HG03175 (cell line): ENCODE measurements around the gene MAP2K5.

Source experiments
- ATAC-seq: cut with Tn5 transposase; IDR thresholded peaks from one replicate; pipeline ENCODE4 v1.9.1; 2021; ENCODE audit warnings: mild to moderate bottlenecking, moderate library complexity; ENCODE audit not compliant: unreplicated experiment

Gene MAP2K5

DNA sequence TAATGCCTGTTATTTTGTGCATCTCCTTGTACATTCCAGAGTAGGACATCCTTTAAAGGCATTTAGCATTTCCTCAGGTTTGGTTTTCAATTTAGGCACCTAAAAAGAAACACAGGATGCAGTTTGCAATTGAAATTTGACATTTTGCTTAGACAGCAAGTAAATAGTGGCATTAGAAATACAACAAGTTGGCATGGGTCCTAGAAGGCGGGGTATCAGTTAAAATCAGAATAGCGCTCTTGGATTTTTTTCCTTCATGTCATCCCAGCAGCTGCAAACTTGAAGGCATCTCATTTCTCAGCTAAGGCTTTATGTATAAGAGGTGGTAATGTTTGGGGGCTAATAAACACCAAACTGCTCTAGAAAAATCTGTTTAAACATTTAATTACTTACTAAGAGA, 235.3 kb downstream of the MAP2K5 start:
- no peak for ATAC-seq

DNA sequence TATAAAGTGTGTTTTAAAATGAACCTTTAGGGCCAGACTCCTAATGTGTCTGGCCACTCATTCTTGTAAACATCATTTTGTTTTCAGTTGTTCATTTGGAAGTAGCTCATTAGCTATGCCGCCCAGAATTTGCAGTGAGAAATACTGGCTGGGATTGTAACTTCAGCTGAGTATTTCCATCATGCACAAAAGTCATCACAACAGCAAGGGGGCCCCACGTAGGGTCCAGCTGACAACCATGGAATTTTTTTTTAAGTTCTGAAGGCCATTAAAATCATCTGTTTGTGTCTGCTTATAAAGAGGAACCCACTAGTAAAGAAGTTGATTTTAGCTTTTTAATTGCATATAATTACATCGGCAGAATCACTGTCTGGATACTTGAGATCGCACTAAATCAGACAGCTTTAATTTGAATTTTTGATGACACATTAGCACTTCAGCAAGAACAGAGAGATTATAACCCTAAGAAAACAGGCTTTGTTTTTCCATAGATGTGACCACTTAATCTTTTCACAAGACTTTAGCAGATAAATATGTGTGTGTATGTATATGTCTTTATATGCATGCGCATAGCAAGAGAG, 236.6 kb downstream of the MAP2K5 start:
- no peak for ATAC-seq

DNA sequence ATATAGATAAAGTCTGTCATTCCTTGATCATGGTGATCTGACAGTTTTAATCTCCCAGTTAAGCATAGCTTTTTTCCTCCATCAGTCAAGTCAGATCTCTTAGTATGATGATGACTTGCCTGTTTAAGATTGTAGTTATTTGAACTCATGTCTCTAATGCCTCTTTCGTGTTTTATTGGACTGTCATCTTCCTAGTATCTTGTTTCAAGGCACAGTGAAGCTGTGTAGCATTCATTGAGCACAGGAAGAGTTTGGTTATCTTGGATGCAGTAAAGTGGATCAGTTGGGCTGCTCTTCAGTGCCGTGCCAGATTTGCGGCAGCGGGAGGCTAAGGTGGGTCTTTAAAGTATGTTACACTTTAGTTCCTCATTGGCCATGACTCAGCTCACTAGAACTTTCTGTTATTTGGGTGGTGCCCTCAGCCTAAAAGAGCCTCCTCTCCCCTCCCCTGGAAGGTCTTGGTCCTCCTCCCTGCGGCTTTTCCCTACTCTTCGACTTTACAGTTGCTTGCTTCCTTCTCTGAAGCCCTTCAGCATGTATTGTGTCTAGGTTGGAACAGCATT, 237.1 kb downstream of the MAP2K5 start:
- ATAC-seq: no peak

DNA sequence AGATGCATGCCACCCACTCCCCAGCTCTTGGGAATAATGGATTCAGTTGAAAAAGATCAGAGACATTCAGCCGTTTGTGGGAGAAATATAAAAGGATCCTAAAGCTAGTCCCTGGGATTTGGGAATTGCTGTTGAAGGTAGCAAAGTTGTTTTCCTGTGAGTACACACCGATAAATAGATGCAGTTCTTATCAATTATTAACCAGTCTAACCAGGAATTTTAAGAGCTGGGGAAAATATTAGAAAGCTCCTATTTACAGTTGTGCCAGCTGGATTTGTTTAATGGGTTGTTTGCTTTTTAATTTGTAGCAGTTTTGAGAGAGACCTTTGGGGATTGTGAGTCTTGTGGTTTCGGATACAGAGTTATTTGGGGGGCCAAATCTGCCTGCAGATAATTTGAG, 238.6 kb downstream of the MAP2K5 start:
- no peak for ATAC-seq

DNA sequence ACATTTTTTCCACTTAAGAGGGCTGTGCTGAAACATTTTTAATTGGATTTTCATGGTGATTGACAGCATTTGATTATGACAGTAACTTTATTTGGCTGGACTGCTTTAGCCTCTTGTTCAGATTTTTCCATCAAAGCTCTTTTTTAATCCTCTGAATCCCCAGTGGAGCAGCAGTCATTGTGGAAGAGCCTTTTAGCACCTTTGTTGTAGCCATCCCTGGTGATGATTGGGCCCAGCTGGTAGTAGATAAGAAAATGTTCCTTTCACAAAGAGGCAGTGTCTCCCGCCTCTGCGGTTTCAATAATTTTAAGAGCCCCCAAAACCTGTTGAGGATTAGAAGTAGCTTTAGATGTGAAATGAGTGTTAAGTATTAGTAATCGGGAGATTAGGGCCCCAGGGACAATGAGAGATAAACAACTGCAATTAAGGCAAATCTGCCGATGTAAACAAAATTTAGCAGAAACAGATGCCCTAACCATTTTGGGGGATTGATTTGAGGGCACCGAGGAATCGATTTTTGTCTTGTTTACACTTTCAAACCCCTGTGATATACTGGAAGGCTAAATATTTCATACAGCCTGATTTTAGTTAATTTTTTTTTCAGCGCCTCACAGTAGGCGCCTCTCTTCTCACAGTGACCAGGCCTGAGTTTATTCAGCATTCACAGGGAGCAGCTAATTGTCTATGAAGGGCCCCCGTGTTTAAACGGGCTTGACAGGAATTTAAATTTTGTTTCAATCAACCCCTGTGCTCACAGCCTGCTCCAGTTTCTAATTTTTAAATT, 239.6 kb downstream of the MAP2K5 start:
- no peak for ATAC-seq

DNA sequence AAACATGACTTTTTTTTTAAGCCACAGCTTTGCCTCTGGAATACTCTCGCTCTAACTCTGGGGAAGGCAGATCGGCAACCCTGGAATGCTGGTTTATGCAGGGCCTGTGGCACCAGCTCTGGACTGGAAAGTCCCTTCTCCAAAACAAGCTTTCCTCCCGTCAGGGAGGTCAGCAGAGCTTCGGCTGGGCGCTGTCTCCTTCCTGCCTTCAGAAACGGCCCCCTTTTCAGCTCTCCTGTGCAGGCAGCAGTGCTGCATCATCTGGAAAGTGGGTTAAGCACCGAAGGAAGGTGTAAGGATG, 240.1 kb downstream of the MAP2K5 start:
- ATAC-seq: no peak

DNA sequence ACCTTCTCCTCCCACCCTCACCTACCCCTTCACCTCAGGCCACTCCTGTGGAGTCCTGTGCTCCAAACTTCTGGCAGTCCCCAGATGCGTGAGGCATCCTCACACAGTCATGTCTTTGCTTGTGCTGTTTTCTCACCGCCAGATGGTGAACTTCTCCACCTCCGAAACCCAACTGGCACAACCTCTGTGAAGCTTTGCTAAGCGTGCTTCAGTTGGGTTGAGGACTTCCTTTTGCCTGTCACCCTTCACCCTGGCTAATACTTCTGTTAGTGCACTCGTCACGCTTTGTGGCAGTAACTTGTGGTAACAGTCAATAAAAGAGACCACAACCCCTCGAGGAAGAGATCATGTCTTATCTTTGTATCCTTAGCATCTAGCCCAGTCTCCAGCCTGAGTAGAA, 240.8 kb downstream of the MAP2K5 start:
- ATAC-seq: peak; percentile 62

DNA sequence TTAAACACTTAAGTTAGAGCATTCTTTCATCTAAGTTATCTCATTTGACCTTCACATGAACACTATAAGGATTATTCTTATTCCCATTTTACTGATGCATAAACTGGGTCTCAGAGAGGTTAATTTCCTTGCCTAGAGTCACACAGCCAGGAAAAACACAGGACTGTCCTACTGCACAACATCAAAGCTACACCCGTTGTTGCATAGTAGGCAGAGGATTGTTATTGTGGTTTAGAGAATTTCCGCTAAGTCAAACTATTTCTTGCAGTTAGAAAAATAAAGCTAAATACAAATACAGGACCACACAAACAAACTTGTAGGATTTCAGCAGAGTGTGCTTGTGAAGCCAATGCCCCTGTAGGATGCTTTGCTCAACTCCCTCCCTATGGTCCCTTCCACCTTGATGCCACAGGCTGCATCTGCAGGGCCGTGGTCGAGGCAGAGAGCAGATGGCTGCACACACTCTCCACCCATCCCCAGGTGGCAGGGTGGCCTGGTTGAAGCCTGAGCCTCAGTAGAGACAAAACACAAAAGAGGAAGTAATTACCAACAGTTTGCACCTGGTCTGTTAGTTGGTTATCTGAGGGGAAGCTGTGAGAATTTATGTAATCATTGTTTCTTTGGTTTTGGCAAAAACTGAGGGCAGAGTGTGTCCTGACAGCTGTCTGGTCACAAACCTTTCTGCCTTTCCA, 241.7 kb downstream of the MAP2K5 start:
- ATAC-seq: peak; percentile 85

DNA sequence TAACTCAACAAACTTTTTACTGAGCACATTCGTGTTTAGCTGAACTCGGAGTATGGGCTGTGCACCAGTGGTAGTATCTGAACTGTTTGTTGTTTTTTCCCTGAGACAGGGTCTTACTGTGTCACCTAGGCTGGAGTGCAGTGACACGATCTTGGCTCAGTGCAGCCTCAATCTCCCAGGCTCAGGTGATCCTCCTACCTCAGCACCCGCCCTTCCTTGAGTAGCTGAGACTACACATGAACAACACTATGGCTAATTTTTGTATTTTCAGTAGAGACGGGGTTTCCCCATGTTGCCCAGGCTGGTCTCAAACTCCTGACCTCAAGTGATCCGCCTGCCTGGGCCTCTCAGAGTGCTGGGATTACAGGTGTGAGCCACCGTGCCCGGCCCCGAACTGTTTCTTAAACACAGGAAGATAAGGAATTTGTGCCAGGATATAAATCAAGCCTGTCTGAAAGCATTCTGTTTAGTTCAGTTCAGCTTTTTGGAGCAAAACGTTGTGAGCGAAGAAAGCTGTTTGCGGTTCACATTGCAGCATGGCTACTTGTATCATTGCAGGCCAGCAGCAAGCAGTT, 242.4 kb downstream of the MAP2K5 start:
- ATAC-seq: peak; percentile 5

DNA sequence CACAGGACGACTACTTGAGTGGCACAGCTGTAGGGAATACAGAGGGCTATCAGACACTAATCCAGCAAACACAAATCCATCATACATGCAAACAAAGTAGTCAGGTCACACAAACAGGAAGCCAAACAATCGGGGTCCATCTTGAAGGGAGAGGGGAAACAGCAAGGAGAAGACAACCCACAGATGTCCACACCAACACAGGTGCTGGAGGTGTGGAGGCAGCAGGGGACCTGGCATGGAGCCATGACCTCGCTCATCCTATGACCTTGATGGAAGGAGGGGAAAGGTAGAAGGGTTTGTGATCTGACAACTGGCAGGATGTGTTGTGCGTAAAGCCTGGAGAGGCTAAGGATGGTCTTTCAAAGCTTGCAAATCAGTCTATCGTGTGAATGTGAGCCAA, 242.9 kb downstream of the MAP2K5 start:
- no peak for ATAC-seq

DNA sequence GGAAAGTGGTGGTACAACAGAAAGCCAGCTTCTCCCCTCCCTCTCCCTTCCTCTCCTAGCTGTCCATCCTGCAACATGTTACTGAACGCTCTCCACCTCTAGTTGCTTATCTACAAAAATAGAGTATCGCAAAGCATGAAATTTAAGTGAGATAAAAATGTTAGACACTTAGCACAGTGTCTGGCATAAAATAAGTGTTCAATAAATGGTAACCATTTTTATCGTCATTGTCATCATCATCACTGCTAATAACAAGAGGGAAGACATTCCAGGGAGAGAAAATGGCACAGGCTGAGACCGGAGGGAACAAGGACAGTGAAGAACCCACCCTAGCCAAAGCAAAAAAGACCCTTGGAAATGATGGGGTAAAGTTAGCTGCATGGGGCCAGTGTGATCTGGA, 244.1 kb downstream of the MAP2K5 start:
- ATAC-seq: no peak

DNA sequence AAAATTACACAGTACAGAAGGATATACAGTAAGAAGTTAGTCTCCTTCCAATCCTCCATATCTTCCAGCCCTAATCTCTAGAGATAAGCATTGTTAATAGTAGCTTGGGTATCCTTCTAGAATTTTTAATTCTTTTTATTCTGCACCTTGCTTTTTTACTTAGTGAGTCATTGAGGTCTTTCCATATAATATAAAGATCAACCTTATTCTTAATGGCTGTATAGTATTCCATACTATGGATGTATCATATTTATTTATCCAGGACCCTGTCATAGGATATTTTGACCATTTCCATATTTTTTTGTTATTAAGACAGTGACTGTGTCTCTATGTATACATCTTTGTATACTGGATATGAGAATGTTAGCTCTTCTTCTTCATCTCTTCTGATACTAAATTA, 246.5 kb downstream of the MAP2K5 start:
- ATAC-seq: no peak

DNA sequence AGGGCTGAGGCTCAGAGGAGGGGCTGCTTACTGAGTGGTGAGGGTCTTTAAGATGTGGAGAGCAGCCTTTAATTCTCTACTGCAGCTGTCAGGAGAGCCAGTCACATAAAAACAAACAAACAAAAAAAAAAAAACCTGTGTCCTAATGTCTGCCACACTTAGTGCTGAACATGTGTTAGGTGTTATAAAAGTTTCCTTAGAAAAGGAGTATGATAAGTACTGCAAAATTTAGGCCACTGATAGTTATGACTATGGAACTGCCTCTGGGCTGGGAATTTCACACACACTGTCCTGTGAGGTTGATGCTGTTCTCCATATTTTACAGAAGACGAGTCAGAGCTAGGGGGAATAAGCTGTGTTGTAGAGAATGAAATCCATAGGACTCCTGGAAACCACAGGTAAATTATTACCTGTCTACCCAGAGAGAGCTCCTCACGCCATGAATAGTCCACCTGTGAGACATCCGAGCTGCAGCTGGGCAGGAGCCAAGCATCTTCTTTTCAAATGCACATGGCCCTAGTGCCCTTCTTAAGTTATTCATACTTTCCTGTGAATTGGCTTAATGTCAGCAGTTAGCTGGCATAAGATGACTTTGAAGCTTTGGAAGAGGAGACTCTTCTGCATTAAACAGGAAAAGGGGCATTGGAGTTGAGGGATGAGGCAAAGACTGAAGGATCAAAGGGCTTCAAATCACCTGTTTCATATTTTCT, 248.3 kb downstream of the MAP2K5 start:
- ATAC-seq: no peak

DNA sequence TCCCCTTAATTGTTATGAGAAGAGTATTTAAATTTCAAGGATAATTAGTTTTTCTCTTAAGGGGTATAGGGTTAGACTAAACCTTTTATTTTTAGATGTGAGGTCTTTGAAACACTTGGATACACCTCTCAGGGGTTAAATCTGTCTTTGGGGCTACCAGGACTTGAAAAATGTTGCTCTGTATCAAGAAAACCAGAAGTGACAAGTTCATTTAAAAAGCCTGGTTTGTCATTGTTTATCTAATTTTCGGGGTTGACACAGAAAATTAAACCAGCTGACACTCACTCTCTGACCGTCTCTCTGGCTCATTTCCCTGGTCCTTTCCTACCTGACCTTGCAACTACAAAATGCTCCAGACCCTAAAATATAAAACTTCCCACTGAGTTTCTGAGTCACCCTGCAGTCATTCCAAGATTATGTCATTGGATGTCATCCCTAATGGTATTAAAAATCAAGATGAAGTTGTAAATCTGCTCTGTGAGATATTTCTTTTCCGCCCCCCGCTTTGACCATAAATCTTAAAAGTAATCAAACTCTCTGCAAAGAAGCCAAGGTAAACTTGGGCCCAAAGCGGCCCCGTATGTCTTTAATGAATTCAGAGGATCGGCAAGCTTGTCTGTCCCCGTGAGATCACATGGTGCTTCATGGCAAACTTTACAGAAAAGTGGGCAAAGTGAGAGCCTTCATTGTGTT, 249.9 kb downstream of the MAP2K5 start:
- no peak for ATAC-seq

DNA sequence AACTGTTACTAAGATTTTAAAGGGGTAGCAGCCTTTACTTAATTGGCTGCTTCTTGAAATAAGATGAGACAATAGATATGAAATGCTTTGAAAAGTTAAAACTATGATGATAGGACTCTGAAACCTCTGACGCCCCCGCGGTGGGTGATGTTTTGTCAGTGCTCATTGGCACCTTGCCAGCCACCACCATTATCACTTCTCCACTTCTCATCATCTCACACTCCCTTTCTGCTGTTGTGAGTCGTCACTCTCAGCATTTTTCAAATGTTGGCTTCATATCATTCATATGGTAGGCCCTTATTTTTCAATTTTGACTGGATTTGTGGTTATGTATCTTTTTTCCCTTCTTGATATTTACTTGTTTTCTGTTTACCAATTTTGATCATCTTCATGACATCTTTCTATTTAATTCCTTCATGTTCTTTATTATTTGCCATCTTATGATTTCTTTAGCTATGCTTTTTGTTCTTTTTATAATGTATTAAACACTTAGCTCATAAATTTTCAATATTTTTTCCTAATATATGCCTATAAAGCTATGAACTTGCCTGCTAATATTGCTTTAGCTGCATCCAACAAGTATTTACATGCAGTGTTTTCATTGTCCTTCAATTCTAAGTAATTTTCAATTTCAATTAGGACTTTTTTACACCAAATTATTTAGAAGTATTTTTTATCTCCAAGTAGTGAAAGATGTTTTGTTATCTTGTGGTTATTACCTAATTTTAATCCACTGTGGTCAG, 252.5 kb downstream of the MAP2K5 start:
- ATAC-seq: no peak

DNA sequence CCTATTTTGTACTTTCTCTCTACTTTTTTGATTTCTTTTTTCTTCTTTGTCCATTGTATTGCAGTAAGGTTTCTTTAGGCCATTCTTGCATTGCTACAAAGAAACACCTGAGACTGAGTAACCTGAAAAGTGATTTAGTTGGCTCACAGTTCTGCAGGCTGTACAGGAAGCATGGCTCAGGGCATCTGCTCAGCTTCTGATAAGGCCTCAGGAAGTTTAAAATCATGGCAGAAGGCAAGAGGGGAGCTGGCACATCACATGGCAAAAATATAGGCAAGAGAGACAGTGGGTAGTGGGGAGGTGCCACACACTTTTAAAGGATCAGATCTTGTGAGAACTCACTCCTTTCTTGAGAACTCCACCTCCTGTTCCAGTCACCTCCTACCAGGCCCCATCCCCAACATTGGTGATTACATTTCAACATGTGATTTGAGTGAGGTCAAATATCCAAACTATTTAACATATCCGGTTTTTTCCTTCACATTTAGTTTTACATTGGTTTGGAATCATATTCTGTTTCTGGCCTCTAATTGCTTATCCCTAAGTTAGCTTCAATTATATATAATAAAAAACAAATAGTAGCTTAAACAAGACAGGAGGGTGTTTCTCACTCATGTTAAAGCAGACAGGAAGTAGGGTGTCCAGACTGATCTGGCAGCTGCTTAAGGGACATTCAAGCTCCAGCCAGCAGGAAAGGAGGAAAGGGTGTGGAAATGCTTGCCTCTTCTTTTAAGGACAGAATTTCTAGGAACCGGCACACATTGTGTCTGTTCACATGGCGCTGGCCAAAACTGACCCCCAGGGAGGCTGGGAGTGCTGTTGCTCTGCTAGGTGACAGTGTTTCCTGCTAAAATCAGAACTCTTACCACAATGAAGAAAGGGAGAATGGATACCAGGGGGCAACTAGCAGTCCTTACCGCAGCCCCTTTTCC, 254.0 kb downstream of the MAP2K5 start:
- no peak for ATAC-seq

DNA sequence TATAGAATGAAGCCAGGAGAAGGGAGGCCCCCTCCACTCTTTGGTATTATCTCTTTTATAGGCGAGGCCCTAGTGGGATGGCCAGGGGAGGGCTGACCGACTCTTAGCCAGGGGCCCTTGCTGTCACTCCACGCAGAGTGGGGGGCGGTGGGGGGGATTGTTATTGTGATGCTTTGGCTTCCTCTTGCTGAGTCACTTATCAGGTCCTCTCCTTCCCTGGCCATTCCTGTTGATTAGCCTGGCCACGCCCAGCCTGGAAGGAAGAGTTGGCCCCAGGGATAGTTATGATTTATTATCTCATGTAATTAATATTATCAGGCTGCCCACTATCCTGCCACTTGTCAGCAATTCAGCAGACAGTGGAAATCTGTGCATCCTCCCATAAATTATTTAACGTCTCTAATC, 257.3 kb downstream of the MAP2K5 start:
- no peak for ATAC-seq

DNA sequence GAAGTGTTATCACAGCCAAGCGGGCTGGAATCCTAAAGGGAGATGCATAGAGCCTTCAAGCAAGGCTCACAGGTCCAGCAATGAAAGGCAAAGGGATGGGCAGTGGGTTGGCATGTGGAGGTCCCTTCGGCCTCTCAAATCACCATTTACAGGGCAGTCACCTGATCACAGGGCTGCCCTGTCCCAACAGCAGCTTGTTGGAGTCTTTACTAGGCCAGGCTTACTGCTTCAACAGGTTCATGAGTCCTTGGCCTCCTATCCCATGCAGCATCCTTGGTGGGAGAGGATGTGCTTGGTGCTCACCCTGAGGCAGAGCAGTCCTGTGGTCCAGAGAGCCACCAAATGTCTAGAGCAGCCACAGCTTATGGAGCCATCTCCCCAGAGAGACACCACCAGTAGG, 258.6 kb downstream of the MAP2K5 start:
- no peak for ATAC-seq
